ENCODE results near the gene CD48.

DNA sequence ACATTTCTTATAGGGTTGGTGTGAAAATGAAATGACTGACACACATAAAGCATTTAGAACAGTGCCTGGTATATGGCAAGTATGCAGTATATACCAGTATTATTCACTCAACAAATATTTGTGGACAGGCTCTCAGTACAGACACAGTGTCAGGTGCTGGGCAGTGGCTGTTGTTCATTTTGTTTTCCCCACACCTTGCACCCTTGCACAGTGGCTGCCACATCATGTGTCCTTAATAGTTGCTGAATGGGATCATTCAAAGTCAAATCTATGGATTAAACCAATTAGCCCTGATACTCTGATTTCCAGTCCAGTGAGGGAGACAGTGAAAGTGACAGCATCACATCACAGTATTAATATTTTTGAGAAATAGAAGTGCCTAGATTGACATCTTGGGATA lies 67.2 kb downstream of the CD48 start:
- no peak for TF ChIP-seq EZH2 (IDR thresholded peaks at IDR 0.05; ENCODE audit: borderline replicate concordance, low read depth, low read length, severe bottlenecking)
- TF ChIP-seq CTCF (IDR thresholded peaks at IDR 0.05; ENCODE audit: borderline replicate concordance, extremely low read depth, low read length, poor library complexity, severe bottlenecking), result no peak

Data from DND-41 (cell line).